OCI-LY1 (cell line): Measurements from ENCODE around the gene COMP.

Source experiments
- CTCF ChIP-seq: fragments of 200-600 bp; sonication (generic), shearing (Covaris generic); IDR thresholded peaks from 2 replicates; pipeline ENCODE4 v1.5.1; 2017; ENCODE audit warnings: mild to moderate bottlenecking, antibody characterized with exemption, low read length, moderate library complexity, mixed read lengths
- EZH2 ChIP-seq: fragments of 200-600 bp; sonication (generic), shearing (Covaris generic); IDR thresholded peaks from 2 replicates; pipeline ENCODE4 v1.8.0; 2017; ENCODE audit warnings: borderline replicate concordance, mixed run types, mild to moderate bottlenecking, antibody characterized with exemption, low read length, moderate library complexity, mixed read lengths

GRCh38 chr19:18764591-18765051 lies 26.5 kb downstream of the COMP start:
- TF ChIP-seq CTCF (no peak), EZH2 (no peak)
